ENCODE data around the gene PCIF1.

DNA sequence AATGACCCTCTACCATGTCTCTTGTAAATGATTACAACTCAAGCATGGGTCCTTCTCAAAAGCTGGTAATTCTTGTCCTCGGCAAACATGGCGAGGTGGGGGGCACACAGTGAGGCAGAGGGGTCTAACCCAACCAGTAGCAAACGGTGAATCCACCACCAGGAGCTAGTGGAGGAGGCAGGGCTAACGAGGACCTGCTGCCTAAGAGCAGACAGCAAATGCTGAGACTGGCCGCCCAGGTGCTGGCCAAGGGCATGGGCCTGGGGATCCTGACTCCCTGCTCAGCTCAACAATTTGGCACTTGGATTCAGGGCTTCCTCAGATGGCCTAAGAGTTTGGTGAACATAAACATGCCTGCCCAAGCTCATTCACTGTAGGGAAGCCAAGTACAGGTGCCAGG, 18.4 kb downstream of the PCIF1 start:
- no peak for TF ChIP-seq POLR2A (IDR thresholded peaks at IDR 0.05)
- TF ChIP-seq, protein P1, sequence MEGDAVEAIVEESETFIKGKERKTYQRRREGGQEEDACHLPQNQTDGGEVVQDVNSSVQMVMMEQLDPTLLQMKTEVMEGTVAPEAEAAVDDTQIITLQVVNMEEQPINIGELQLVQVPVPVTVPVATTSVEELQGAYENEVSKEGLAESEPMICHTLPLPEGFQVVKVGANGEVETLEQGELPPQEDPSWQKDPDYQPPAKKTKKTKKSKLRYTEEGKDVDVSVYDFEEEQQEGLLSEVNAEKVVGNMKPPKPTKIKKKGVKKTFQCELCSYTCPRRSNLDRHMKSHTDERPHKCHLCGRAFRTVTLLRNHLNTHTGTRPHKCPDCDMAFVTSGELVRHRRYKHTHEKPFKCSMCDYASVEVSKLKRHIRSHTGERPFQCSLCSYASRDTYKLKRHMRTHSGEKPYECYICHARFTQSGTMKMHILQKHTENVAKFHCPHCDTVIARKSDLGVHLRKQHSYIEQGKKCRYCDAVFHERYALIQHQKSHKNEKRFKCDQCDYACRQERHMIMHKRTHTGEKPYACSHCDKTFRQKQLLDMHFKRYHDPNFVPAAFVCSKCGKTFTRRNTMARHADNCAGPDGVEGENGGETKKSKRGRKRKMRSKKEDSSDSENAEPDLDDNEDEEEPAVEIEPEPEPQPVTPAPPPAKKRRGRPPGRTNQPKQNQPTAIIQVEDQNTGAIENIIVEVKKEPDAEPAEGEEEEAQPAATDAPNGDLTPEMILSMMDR (IDR thresholded peaks at IDR 0.05) = no peak
